ENCODE results near the gene PFKP. TPM values are rescaled to one million over a fixed set of nuclear protein-coding genes. Genes with fewer than 3 reads are reported as not detected.

PFKP gene
- total and polyA plus RNA-seq, 2 experiments from 2014 or later = 24.6 to 48.9 TPM

- Histone ChIP-seq H3K4me2 (no peak overlapping the region), H3K9me3 (ENCODE audit: low read depth) (no peaks in the 10 kb centered on the region), H3K79me2 (no peaks in the 10 kb centered on the region), H3K27me3 (no peaks in the 10 kb centered on the region), H3K4me1 (ENCODE audit: insufficient read depth) (no peaks in the 10 kb centered on the region), H4K20me1 (ENCODE audit: insufficient read depth, poor library complexity, severe bottlenecking) (no peaks in the 10 kb centered on the region), H3K4me3 (no peak overlapping the region), H3K27ac (no peak overlapping the region), H3K9me2 (replicated peaks; ENCODE audit: insufficient read depth) (no peaks in the 10 kb centered on the region), H2AFZ (no peak overlapping the region), H3K36me3 (replicated peaks; ENCODE audit: insufficient read depth, low read depth) (peaks cover 5% of the 10 kb centered on the region)
- 94% methylated on average over 13 of the region's 13 CpGs for WGBS (ENCODE audit: low lambda C conversion rate, missing lambda C conversion rate)
- no peak for TF ChIP-seq CTCF (IDR thresholded peaks at IDR 0.05; ENCODE audit: poor library complexity)
- no peak for TF ChIP-seq EZH2 (IDR thresholded peaks at IDR 0.05; ENCODE audit: borderline replicate concordance)
- no peak for TF ChIP-seq EZH2phosphoT487 (IDR thresholded peaks at IDR 0.05; ENCODE audit: low read depth, severe bottlenecking, unreplicated experiment)
- DNase-seq (ENCODE audit: low spot score) = no peak
Measured at GRCh38 chr10:3151889-3152565, 84.7 kb downstream of the PFKP start.

GRCh38 chr10:3152566-3152935, 85.2 kb downstream of the PFKP start:
- H3K4me2 ChIP-seq = no peak overlapping the region
- no peak for TF ChIP-seq EZH2phosphoT487 (IDR thresholded peaks at IDR 0.05; ENCODE audit: low read depth, severe bottlenecking, unreplicated experiment)
- no peak for TF ChIP-seq CTCF (IDR thresholded peaks at IDR 0.05; ENCODE audit: poor library complexity)
- no peak for TF ChIP-seq EZH2 (IDR thresholded peaks at IDR 0.05; ENCODE audit: borderline replicate concordance)
- no peak overlapping the region for H3K27ac ChIP-seq
- no peak overlapping the region for H2AFZ ChIP-seq
- DNase-seq (ENCODE audit: low spot score) = no peak
- no peaks in the 10 kb centered on the region for H4K20me1 ChIP-seq (ENCODE audit: insufficient read depth, poor library complexity, severe bottlenecking)
- H3K4me3 ChIP-seq = no peak overlapping the region
- WGBS (ENCODE audit: low lambda C conversion rate, missing lambda C conversion rate) = 98% methylated on average over 9 of the region's 9 CpGs
- H3K9me3 ChIP-seq (ENCODE audit: low read depth) = no peaks in the 10 kb centered on the region
- H3K79me2 ChIP-seq = no peaks in the 10 kb centered on the region
- H3K36me3 ChIP-seq (replicated peaks; ENCODE audit: insufficient read depth, low read depth) = peaks cover 5% of the 10 kb centered on the region
- H3K27me3 ChIP-seq = no peaks in the 10 kb centered on the region
- H3K4me1 ChIP-seq (ENCODE audit: insufficient read depth) = no peaks in the 10 kb centered on the region
- H3K9me2 ChIP-seq (replicated peaks; ENCODE audit: insufficient read depth) = no peaks in the 10 kb centered on the region

GRCh38 chr10:3154666-3155065, 87.3 kb downstream of the PFKP start:
- 99% methylated on average over 10 of the region's 10 CpGs for WGBS (ENCODE audit: low lambda C conversion rate, missing lambda C conversion rate)
- Histone ChIP-seq H3K9me3 (ENCODE audit: low read depth) (no peaks in the 10 kb centered on the region), H3K27ac (no peak overlapping the region), H4K20me1 (ENCODE audit: insufficient read depth, poor library complexity, severe bottlenecking) (no peaks in the 10 kb centered on the region), H3K4me2 (no peak overlapping the region), H2AFZ (no peak overlapping the region), H3K9me2 (replicated peaks; ENCODE audit: insufficient read depth) (no peaks in the 10 kb centered on the region), H3K4me3 (no peak overlapping the region), H3K27me3 (no peaks in the 10 kb centered on the region), H3K79me2 (no peaks in the 10 kb centered on the region), H3K36me3 (replicated peaks; ENCODE audit: insufficient read depth, low read depth) (peaks cover 5% of the 10 kb centered on the region), H3K4me1 (ENCODE audit: insufficient read depth) (no peaks in the 10 kb centered on the region)
- no peak for DNase-seq (ENCODE audit: low spot score)
- TF ChIP-seq CTCF (IDR thresholded peaks at IDR 0.05; ENCODE audit: poor library complexity) = no peak
- no peak for TF ChIP-seq EZH2 (IDR thresholded peaks at IDR 0.05; ENCODE audit: borderline replicate concordance)
- no peak for TF ChIP-seq EZH2phosphoT487 (IDR thresholded peaks at IDR 0.05; ENCODE audit: low read depth, severe bottlenecking, unreplicated experiment)
